Activated T-cell treated with anti-CD3 and anti-CD28 coated beads for 24 hours (primary cell): ENCODE measurements around the gene ACOD1.

Experiments used
- DNase-seq: peaks from one replicate; pipeline ENCODE4 v3.0.0-alpha.2; 2020; ENCODE audit warnings: low read depth

Gene ACOD1

DNA sequence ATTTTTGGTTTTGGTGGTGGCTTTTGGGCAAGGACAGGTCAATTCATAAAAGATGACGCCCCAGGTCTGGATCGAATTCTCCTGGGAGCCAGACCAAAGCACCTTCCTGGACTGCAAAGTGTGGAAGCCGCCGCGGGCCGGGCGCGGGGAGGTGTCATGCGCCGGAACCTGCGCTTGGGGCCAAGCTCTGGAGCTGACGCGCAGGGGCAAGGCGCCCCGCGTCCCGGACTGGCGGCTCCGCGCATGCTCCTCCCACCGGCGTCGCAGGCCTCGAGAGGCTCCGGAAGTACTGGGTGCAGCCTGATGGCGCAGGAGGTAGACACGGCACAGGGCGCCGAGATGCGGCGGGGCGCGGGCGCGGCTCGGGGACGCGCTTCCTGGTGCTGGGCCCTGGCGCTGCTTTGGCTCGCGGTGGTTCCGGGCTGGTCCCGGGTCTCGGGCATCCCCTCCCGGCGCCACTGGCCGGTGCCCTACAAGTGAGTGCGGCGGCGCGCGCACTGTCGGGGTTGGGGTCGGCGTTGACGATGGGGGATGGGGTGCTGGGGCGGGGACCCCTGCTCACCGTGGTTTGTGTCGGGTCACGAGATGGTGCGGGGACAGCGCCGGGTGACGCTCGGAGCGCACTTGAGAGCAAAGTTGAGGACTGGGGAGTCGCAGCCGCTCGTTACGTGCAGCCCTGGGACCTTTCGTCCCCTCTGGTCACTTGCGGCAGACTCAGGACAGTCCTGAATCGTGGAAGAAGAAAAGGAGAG is 43.7 kb downstream of the ACOD1 start, which contains the start of gene CLN5:
Gene CLN5 (plus strand): TSS at position 286 of the 752 bp plus-strand sequence. CDS start 18 bp downstream, at position 304.
- peak; percentile 92 for DNase-seq

DNA sequence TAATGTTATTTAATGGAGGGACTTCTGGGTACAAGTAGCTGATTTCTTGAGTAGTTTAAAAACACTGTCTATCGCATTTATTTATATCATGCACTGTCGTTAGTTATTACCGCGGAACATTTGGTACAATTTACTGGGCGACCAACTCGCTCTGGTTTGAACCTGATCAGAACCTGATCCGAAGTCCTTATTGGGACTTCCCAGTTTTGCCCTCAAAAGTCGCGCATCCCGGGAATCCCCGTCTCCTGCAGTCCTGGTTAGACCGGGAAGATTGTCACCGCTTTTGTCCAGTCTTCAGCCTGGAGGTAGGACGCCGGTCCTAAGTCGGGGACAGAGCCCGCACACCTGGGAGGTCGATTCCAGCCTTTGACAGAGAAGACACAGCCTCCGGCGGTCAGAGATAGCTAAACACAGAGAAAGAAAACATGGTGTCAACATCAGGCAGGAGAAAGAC is 44.3 kb downstream of the ACOD1 start:
- no peak for DNase-seq

DNA sequence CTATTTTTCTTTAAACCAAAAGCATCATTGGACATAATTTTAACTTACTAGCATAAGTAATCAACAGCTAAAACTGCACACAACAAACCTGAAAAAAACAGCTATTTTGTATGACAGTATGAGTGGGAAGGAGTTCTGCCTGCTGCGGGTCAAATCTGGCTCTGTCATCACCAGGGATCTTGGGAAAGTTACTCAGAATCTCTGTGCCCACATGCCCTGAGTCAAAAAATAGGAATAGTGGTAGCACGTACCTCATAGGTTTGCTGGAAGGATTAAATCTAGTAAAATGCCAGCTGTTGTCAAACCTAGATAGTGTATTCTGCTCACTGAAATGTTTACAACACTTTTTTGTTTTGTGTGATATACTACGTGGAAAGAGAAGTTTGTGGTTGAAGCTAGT is 44.7 kb downstream of the ACOD1 start:
- no peak for DNase-seq

DNA sequence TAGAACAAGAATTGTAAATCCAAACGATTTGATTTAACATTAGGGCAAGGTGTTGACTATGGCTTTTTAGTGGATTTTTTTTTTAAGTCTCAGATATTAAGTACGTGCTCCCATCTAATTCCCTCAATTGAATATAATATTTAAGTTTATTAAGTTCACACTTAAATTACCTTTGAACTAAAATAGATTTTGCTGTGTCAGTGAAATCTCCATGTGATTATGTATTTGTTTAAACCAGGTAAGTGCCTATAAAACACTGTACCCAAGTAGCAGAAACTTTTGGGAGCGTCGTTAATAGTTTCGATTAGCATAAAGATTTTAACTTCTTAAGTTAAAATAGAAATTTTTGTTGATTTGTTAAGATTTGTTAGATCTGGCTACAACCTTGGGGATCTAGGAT is 45.2 kb downstream of the ACOD1 start:
- DNase-seq, result no peak

DNA sequence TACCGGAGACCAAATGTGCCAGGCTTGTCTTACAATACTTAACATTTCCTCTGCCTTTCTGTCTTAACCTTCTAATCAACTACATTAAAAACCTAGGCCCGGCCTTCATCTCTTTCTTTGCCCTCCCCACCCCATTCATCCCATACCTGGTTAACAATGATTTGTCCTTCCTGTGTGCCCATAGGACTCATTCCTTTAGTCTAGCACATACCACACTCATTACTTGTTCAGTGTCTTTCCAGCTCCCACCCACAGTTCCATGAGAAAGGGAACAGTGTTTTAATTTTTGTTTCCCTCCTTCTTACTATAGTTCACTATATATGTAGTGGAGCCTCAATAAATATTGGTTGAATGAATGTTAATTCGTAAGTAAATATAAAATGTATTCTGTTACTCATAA is 46.0 kb downstream of the ACOD1 start:
- DNase-seq, result no peak

DNA sequence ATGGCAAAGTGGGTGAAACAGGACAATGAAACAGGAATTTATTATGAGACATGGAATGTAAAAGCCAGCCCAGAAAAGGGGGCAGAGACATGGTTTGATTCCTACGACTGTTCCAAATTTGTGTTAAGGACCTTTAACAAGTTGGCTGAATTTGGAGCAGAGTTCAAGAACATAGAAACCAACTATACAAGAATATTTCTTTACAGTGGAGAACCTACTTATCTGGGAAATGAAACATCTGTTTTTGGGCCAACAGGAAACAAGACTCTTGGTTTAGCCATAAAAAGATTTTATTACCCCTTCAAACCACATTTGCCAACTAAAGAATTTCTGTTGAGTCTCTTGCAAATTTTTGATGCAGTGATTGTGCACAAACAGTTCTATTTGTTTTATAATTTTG is 52.2 kb downstream of the ACOD1 start:
- no peak for DNase-seq

DNA sequence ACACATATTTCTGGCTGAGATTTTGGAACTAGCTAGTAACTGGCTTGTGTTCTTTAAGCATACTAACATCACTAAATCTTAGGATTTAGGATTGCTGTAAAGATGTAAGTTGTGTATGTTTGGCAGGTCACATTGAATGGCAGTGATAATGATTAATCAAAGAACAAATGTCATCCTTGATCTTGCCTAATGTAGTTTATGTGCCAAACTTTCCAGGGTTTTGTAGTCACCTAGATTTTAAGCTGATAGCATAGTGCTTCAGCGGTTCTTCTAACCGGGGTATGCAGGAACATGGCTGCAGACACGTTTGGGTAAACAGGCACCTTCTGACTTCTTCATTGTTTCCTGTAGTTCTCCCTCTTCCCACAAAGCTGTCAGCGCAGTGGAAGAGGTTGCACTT is 53.2 kb downstream of the ACOD1 start:
- DNase-seq, result no peak

DNA sequence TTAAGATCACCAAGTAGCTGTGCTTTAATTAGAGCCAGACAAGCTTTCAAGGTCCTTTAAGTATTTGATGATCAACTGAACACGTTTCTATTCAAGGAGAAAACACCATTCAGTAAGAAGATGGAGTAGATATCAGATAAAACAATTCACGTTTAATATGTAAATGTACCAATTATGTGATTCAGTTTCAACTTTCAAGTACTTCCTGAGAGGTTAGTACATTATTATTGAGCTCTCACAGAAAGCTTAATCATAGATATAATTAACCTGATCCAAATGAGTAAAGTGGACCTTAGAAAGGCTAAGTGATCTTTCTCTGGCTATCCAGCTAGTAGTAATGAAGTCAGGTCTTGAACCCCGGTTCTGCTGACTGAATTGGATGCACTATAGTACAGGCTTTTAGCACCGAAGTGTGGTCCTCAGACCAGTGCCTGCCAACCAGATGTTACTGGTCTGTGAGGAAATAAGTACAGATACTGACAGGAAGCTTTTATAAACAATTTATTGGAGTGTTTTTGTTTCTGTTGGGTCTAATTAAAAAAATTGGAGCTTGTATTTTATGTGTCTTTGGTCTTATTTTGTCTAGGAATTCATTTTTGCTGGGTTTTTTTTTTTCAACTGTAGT is 53.8 kb downstream of the ACOD1 start:
- no peak for DNase-seq

DNA sequence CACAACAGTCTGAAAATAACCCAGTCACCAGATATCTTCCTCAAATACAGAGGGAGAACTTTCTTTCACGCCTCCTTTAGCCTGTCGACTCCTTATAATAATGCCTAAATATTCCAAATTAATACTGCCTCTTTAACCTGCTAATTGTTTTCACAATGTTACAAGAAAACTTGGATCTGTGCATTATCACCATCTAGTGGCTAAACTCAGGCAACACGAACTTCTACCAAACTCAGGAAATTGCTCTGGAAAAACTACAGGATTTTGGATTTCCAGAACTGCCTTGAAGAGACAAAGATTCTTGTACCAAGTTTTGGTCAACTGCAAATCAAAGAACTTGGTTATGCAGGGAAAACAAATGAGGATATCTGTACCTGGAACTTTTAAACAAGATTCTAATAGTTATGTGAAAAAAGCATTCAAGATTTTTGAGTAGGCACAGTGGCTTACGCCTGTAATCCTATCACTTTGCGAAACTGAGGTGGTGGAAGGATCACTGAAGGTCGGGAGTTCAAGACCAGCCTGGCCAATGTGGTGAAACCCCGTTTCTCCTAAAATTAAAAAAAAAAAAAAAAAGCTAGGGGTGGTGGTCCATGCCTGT is 54.4 kb downstream of the ACOD1 start:
- no peak for DNase-seq
